HL-60 (cell line): Measurements from ENCODE around the gene B9D1.

Experiments used
- DNase-seq, 2 experiments: peaks; one replicate each; pipeline ENCODE4 v3.0.0-alpha.2; 2010 to 2020; ENCODE audit warnings: low read depth in 1 of 2, low spot score in 1 of 2
- H3K27ac ChIP-seq: fragments of 250-450 bp; sonication (Bioruptor Pico); replicated peaks from 2 replicates; pipeline ENCODE4 v1.5.1; 2020; ENCODE audit warnings: mild to moderate bottlenecking, moderate library complexity
- H3K27me3 ChIP-seq: fragments of 250-450 bp; sonication (Bioruptor Pico); 2 replicates; pipeline ENCODE4 v1.5.1; 2021; ENCODE audit warnings: mild to moderate bottlenecking, moderate library complexity; ENCODE audit not compliant: insufficient read depth, poor library complexity, severe bottlenecking
- H3K4me3 ChIP-seq: replicated peaks from 2 replicates; pipeline ENCODE4 v1.5.1; 2011; ENCODE audit warnings: mild to moderate bottlenecking, control low read depth, low read length; ENCODE audit not compliant: insufficient read depth
- CTCF ChIP-seq: IDR thresholded peaks from one replicate; pipeline ENCODE4 v1.5.1; 2011; ENCODE audit warnings: low read length, control low read depth, inconsistent platforms; ENCODE audit not compliant: insufficient read depth
- GABPA ChIP-seq: IDR thresholded peaks from 2 replicates; pipeline ENCODE4 v1.6.1; 2012; ENCODE audit warnings: low read depth
- POLR2AphosphoS5 ChIP-seq: IDR thresholded peaks from 2 replicates; pipeline ENCODE4 v1.6.1; 2012; ENCODE audit warnings: low read depth
- SPI1 ChIP-seq: IDR thresholded peaks from 2 replicates; pipeline ENCODE4 v1.6.1; 2012; ENCODE audit warnings: low read depth, mild to moderate bottlenecking, borderline replicate concordance
- TF ChIP-seq, protein P1 (sequence below): IDR thresholded peaks from 2 replicates; pipeline ENCODE4 v1.6.1; 2012; ENCODE audit warnings: low read depth; ENCODE audit not compliant: insufficient replicate concordance

B9D1 gene

DNA sequence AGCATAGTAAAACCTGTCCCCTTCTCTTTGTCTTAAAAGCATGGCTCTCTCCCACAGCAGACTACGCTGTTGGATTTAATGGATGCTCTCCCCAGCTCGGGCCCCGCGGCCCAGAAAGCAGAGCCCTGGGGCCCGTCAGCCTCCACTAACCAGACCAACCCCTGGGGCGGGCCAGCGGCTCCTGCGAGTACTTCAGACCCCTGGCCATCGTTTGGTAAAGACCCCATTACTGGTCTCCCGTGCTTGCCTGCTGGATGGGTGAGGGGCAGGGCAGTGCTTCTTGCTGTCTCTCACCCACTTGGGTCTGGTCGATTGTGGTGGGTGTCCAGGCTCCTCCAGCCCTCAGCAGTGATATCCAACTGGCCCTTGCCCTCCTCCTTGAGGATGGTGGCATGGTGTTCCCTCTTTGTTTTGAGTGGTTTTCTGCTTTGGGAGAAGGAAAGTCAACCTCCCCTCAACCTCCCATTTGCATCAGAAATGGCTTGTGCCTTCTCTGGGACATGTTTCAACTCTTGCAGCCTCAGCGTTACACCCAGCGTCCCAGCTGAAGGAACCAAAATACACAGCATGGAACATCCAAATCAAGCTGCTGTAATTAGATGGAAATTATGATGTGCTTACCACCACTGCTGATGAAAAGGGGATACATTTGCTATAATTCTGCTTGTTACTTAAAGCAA lies 49.3 kb downstream of the B9D1 start:
- TF ChIP-seq GABPA: no peak
- TF ChIP-seq SPI1: no peak
- TF ChIP-seq, protein P1, sequence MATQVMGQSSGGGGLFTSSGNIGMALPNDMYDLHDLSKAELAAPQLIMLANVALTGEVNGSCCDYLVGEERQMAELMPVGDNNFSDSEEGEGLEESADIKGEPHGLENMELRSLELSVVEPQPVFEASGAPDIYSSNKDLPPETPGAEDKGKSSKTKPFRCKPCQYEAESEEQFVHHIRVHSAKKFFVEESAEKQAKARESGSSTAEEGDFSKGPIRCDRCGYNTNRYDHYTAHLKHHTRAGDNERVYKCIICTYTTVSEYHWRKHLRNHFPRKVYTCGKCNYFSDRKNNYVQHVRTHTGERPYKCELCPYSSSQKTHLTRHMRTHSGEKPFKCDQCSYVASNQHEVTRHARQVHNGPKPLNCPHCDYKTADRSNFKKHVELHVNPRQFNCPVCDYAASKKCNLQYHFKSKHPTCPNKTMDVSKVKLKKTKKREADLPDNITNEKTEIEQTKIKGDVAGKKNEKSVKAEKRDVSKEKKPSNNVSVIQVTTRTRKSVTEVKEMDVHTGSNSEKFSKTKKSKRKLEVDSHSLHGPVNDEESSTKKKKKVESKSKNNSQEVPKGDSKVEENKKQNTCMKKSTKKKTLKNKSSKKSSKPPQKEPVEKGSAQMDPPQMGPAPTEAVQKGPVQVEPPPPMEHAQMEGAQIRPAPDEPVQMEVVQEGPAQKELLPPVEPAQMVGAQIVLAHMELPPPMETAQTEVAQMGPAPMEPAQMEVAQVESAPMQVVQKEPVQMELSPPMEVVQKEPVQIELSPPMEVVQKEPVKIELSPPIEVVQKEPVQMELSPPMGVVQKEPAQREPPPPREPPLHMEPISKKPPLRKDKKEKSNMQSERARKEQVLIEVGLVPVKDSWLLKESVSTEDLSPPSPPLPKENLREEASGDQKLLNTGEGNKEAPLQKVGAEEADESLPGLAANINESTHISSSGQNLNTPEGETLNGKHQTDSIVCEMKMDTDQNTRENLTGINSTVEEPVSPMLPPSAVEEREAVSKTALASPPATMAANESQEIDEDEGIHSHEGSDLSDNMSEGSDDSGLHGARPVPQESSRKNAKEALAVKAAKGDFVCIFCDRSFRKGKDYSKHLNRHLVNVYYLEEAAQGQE: no peak
- no peak for TF ChIP-seq POLR2AphosphoS5
- TF ChIP-seq CTCF: no peak
- Histone ChIP-seq H3K4me3 (no peak overlapping the region), H3K27ac (no peak overlapping the region), H3K27me3 (no peaks in the 10 kb centered on the region)
- DNase-seq: no peak

DNA sequence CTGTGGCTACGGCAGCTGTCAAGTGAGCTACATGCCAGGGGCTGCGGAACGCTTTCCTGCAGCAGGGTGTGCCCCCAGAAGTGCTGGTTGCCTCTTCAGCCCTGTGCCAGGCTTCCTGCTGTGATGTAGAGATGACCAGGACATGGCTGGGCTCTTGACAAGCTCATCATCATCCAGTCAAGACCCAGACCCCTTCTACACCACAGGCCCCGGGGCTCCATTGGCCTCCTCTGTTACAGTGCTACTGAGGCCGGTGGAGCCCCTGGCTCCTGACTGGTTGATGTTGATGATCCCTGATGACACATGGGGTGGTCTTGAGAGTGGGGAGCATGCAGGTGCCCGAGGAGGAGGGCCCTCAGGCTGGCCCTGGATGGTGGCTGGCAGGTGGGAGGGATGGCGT lies 50.1 kb downstream of the B9D1 start:
- no peak overlapping the region for H3K4me3 ChIP-seq
- DNase-seq: no peak
- TF ChIP-seq GABPA (no peak), SPI1 (no peak), CTCF (no peak), POLR2AphosphoS5 (no peak)
- TF ChIP-seq, protein P1: no peak
- no peaks in the 10 kb centered on the region for H3K27me3 ChIP-seq
- H3K27ac ChIP-seq: no peak overlapping the region

DNA sequence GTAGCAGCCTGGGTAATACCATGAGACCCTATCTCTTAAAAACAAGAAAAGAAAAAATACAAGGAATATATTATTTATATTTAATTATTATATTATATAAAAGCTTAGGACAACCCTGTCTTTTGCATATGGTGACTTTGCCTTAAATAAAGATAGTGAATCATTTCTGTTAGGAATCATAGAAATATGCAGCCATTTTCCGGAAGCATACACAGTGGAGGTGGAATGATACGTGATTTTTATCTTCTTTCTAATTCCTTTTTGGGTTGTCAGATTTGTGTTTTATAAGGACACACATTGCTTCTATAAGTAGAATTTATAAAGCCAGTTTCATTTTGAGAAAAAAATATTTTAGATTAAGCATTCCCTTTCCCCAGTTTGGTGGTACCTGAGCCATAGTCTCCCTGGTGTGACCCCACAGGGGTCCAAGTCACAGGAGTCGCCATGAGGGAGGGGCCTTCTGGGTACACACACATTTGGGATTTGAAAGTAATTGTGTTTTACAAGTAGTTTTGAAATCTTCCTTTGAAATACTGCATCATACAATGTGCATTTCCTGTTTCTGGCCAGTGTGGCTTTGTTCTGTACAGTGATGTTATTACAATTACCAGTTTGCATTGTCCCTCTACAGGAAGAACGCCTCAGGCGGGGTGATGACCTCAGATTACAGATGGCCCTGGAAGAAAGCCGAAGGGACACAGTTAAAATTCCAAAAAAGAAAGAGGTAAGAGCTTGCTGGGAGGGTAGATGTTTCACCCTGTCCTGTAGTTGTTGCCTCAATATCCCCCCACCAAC lies 50.9 kb downstream of the B9D1 start:
- TF ChIP-seq, protein P1: no peak
- peak; percentile 32; the same call in 1 of the 2 replicates for TF ChIP-seq GABPA
- no peak for TF ChIP-seq CTCF
- TF ChIP-seq POLR2AphosphoS5: no peak
- TF ChIP-seq SPI1: peak; percentile 17; the same call in 1 of the 2 replicates
- no peak overlapping the region for H3K27ac ChIP-seq
- no peak overlapping the region for H3K4me3 ChIP-seq
- H3K27me3 ChIP-seq: no peaks in the 10 kb centered on the region
- DNase-seq: peak in 1 of 2 experiments; percentile 17
